ENCODE data around the gene EHBP1.
"Not testable (repeated sequence)": the region's sequence is repeated elsewhere in the genome, so short reads cannot be mapped to it uniquely, and the experiment has no call there.

Gene EHBP1

DNA sequence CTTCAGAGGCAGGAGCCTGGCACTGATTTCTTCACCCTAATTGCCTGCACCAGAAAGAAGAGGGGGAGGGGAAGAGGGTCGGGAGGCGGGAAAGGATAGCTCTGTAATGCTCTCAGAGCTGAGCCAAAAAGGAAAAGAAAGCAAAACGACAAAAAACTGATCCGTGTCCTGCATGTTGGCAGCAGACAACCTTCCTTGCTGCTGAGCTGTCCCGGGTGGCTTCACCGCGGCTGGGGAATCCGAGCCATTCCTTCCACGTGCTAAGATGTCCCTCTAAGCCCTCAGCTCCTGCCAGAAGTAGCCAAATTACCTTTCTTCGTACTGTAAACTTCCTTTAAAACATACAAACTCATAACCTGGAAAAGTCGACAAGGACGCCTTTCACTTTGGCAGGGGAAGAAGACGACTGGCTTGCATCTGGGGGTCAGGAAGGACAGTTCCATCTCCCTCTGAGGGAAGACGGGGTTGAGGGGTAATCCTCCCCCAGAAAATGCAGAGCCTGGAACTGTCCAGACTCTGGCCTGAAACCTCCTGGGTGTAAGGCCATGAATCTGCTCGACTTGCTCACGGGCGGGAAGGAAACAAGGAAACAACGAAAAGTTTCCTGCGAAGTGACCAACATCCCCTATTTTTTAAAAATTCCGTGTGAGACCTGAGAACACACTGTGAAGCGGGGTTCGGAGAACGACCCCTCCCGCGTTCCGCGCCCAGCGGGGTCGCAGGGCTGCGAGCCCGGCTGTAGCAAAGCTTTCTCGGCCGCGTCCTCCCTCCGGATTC, 352.8 kb downstream of the EHBP1 start:
- in situ Hi-C loops (cut with MboI; ENCODE audit: low sequenced_read_pairs) = no loop called here

- in situ Hi-C loops (cut with MboI; ENCODE audit: low sequenced_read_pairs) = no loop called here
Measured at GRCh38 chr2:63058921-63059792, 353.6 kb downstream of the EHBP1 start.

DNA sequence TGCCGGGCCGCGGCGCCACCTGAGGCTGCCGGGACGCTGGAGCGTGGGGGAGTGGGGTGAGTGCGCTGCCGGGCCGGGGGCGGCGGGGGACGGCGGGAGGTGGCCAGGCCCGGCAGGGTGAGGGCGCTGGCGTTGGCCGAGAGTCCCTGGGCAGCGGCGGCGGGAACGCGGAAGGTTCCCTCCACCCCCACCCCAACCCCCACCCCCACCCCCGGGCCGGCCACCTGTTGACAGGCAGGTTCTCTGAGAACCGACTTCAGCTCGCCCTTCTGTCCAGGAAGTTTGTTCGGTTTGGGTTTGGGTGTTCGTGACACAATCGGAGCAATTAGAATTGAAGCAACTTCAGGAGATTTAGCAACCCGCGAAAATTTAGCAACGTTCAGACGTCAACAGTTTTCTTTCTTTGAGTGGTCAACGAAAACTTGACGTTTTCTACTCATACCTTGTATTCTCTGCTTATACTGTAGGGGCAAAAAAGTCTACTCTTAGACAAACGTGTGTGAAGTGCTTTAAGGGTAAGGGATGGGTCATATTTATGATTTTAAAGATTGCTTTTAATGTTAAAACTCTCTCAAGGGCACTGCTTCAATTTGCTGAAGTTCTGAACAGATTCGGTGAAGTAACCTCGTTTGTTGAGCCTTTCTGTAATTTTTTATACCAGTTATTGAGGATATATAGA, 354.4 kb downstream of the EHBP1 start:
- in situ Hi-C loops (cut with MboI; ENCODE audit: low sequenced_read_pairs) = no loop called here

DNA sequence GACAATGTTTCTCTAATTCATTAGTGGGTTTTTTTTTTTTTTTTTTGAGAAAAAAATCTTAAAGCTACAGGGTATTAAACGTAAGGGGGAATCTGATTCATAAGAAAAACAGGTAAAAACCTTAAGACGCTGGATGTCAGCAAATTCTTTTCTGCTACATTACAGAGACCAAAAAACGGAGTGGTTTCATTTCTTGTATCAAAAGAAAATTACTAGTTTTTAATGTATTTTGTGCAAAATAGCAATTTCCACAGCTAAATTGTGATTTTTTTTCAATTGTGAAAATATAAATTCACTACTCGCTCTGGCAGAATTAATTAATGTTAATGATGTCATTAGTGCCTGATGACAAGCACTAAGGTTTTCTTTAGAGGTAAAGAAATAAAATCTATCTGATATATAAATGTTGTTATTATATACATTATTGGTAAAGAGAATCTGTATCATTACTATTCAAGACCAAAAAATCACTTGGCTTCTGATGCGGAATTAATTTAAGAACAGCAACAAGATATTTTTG, 355.0 kb downstream of the EHBP1 start:
- in situ Hi-C loops (cut with MboI; ENCODE audit: low sequenced_read_pairs) = no loop called here

DNA sequence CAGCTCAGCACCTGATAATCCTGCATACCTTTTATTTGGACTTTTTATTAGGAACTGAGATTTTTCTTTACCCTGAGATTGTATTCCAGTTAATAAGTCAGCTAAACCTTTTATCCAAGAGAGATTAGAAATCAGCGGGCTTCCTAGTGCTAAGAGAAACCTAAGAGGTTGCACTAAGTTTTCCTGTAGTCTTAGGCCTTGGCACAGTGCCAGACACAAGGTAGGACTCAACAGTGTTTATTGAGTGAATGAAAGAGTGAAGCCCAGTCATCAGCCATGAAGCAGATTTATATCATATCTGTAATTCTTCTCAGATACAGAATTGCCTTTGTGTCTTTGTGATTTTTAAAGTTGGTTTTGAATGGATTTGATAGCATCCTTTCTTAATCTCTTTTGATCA, 358.7 kb downstream of the EHBP1 start:
- in situ Hi-C loops (cut with MboI; ENCODE audit: low sequenced_read_pairs) = no loop called here

GRCh38 chr2:63064661-63065060, 359.1 kb downstream of the EHBP1 start:
- in situ Hi-C loops (cut with MboI; ENCODE audit: low sequenced_read_pairs) = no loop called here

- in situ Hi-C loops (cut with MboI; ENCODE audit: low sequenced_read_pairs) = no loop called here
Measured at GRCh38 chr2:63066265-63066664, 360.8 kb downstream of the EHBP1 start.

GRCh38 chr2:63066838-63067237, 361.3 kb downstream of the EHBP1 start:
- in situ Hi-C loops (cut with MboI; ENCODE audit: low sequenced_read_pairs) = no loop called here

DNA sequence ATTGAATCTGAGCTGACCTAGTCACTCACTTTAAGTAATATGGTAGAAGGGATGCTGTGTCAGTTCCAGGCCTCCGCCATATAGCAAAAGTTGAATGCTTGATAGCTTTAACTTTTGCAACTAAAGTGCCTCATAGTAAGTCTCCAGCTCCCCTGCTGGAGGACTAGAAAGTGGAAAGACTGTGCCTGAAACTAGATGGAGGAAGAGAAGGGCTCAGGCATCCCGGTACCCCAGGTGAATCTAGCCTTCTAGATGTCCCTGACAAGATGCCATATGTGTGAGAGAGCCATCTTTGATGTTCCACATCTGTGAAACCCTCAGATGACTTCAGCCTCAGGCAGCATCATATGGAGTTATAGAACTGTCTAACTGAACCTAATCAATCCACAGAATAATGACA, 366.2 kb downstream of the EHBP1 start:
- in situ Hi-C loops (cut with MboI; ENCODE audit: low sequenced_read_pairs) = no loop called here

GRCh38 chr2:63073994-63074393, 368.5 kb downstream of the EHBP1 start:
- in situ Hi-C loops (cut with MboI; ENCODE audit: low sequenced_read_pairs) = no loop called here

DNA sequence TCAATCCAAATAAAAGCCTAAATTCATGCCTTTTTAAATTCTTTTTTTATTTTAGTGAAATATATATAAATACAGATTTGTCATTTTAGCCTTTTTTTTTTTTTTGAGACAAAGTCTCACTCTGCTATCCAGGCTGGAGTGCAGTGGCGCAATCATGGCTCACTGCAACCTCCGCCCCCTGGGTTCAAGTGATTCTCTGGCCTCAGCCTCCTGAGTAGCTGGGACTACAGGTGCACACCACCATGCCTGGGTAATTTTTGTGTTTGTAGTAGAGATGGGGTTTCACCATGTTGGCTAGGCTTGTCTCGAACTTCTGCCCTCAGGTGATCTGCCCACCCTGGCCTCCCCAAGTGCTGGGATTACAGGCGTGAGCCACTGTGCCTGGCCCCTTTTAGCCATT, 368.9 kb downstream of the EHBP1 start:
- in situ Hi-C loops (cut with MboI; ENCODE audit: low sequenced_read_pairs) = not testable (repeated sequence)

GRCh38 chr2:63078852-63079606, 373.5 kb downstream of the EHBP1 start:
- in situ Hi-C loops (cut with MboI; ENCODE audit: low sequenced_read_pairs) = no loop called here

DNA sequence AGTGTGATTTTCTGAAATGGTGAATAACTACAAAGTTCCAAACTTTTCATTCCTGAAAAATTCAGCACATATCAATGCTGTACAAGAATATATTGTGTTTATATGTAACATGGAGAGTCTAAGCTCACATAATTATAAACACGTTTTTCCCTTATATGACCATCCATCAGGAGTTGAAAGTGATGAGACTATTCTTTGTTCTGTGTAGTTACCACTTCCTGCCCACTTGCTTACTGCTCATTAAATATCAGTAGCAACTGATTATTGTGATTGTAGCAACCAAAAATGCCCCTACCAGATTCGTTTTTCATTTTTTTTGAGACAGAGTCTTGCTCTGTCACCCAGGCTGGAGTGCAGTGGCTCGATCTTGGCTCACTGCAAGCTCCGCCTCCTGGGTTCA, 375.9 kb downstream of the EHBP1 start:
- in situ Hi-C loops (cut with MboI; ENCODE audit: low sequenced_read_pairs) = no loop called here

- in situ Hi-C loops (cut with MboI; ENCODE audit: low sequenced_read_pairs) = no loop called here
Measured at GRCh38 chr2:63086687-63087086, 381.2 kb downstream of the EHBP1 start.

- in situ Hi-C loops (cut with MboI; ENCODE audit: low sequenced_read_pairs) = no loop called here
Measured at GRCh38 chr2:63092401-63092800, 386.9 kb downstream of the EHBP1 start.

GRCh38 chr2:63092857-63093256, 387.3 kb downstream of the EHBP1 start:
- in situ Hi-C loops (cut with MboI; ENCODE audit: low sequenced_read_pairs) = no loop called here

- in situ Hi-C loops (cut with MboI; ENCODE audit: low sequenced_read_pairs) = no loop called here
Measured at GRCh38 chr2:63093502-63093901, 388.0 kb downstream of the EHBP1 start.
